NCI-H82 treated with DMSO at 0.1 percent for 48 hours (cell line): Measurements from ENCODE around the gene JARID2.

ENCODE experiments used
- DNase-seq: peaks from one replicate; lab custom pipeline; 2025; ENCODE audit not compliant: unreplicated experiment; lab: John Stamatoyannopoulos, UW

Gene JARID2

GRCh38 chr6:15245361-15246216, at the start of gene JARID2:
Gene JARID2 (plus strand): TSS chr6:15246069. CDS start chr6:15246540, 471 bp downstream.
- DNase-seq = peak; percentile 88

GRCh38 chr6:15200087-15200486, 45.8 kb upstream of the JARID2 start:
- no peak for DNase-seq

- DNase-seq = no peak
These were observed 40.5 kb upstream of the JARID2 start for GRCh38 chr6:15205321-15205720.

- DNase-seq = no peak
These were observed 39.0 kb upstream of the JARID2 start for GRCh38 chr6:15206887-15207286.

- no peak for DNase-seq
These were observed 37.9 kb upstream of the JARID2 start for GRCh38 chr6:15207923-15208322.

- no peak for DNase-seq
These were observed 31.9 kb upstream of the JARID2 start for GRCh38 chr6:15213838-15214400.

GRCh38 chr6:15218401-15218800, 27.5 kb upstream of the JARID2 start:
- no peak for DNase-seq

- DNase-seq = no peak
These were observed 25.8 kb upstream of the JARID2 start for GRCh38 chr6:15220062-15220461.

GRCh38 chr6:15227827-15228318, 18.0 kb upstream of the JARID2 start:
- DNase-seq = no peak

GRCh38 chr6:15230827-15231226, 15.0 kb upstream of the JARID2 start:
- DNase-seq = no peak

GRCh38 chr6:15232836-15233510, 12.9 kb upstream of the JARID2 start:
- DNase-seq = no peak

- no peak for DNase-seq
These were observed 11.7 kb upstream of the JARID2 start for GRCh38 chr6:15234068-15234758.

- no peak for DNase-seq
These were observed 6.1 kb upstream of the JARID2 start for GRCh38 chr6:15239616-15240364.

GRCh38 chr6:15242503-15242902, 3.4 kb upstream of the JARID2 start:
- no peak for DNase-seq

GRCh38 chr6:15242937-15243614, 2.8 kb upstream of the JARID2 start:
- no peak for DNase-seq

- no peak for DNase-seq
These were observed 1.8 kb upstream of the JARID2 start for GRCh38 chr6:15243910-15244619.

GRCh38 chr6:15244620-15245360, 1.1 kb upstream of the JARID2 start:
- peak; percentile 47 for DNase-seq

GRCh38 chr6:15246217-15246665, 372 bp downstream of the JARID2 start:
- no peak for DNase-seq
